Osteocyte (in vitro differentiated cells): Measurements from ENCODE around the gene CCNF. TPM values are rescaled to one million over a fixed set of nuclear protein-coding genes. Genes with fewer than 3 reads are reported as not detected.

ENCODE experiments used
- DNase-seq: peaks from one replicate; pipeline ENCODE4 v3.0.0; 2021; ENCODE audit warnings: mixed read lengths; ENCODE audit not compliant: unreplicated experiment; ENCODE audit errors: extremely low spot score
- H3K27ac Mint-ChIP-seq: one replicate; pipeline ENCODE4 v1.8.0; 2021; ENCODE audit warnings: mild to moderate bottlenecking, mixed read lengths; ENCODE audit not compliant: unreplicated experiment
- H3K27me3 Mint-ChIP-seq: one replicate; pipeline ENCODE4 v1.8.0; 2021; ENCODE audit warnings: mixed read lengths; ENCODE audit not compliant: unreplicated experiment
- H3K36me3 Mint-ChIP-seq: one replicate; pipeline ENCODE4 v1.8.0; 2021; ENCODE audit warnings: mixed read lengths; ENCODE audit not compliant: unreplicated experiment
- H3K4me1 Mint-ChIP-seq: one replicate; pipeline ENCODE4 v1.8.0; 2021; ENCODE audit warnings: mixed read lengths; ENCODE audit not compliant: unreplicated experiment
- H3K4me3 Mint-ChIP-seq: one replicate; pipeline ENCODE4 v1.8.0; 2021; ENCODE audit warnings: mild to moderate bottlenecking, moderate library complexity, mixed read lengths; ENCODE audit not compliant: unreplicated experiment
- H3K9me3 Mint-ChIP-seq: one replicate; pipeline ENCODE4 v1.8.0; 2021; ENCODE audit warnings: mixed read lengths; ENCODE audit not compliant: unreplicated experiment
- total RNA-seq: library from RNA; stranded (reverse); gene quantifications from 2 replicates; pipeline ENCODE4 v1.2.1, GENCODE V29; 2021
- TF ChIP-seq, protein P1 (sequence below): fragments of 200-600 bp; sonication (generic); IDR thresholded peaks from 2 replicates; pipeline ENCODE4 v1.5.0; 2021; ENCODE audit warnings: antibody characterized with exemption, mild to moderate bottlenecking, moderate library complexity

CCNF gene
- total RNA-seq, 1 donor from 2014 or later: 10.0 TPM

DNA sequence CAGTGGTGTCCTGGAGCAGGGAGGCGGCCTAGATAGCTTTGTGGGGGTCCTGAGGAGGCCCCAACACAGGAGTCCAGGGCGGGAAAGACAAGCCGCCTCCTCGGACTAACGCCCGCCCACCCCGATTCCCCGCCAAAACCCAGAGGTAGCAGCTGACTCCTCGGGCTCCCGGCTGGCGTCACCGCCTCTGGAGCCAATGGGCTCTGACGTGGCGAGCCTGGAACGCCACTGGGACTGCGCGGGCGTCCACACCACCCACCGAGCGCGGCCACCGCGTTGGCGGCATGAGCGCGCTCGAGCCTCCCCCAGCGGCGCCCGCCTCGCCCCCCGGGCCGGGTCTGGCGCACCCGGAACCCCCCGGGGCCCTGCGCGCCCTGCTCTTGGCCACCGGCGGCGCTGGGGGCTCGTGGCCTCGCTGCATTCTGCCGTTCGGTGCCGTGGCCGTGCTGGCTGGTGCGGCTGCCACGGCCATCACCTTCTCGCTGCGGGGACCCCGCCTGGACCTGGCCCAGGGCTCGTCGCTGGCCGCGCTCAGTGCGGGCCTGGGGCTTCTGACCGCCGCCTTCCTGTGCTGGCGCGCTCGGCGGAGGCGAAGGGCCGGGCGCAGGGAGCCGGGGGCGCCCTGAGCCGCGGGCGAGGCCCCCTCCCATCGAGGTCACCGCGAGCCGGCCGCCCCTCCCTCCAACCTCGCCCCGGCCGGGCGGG lies 38.4 kb downstream of the CCNF start:
- Mint-ChIP-seq H3K27me3 (no peaks in the 10 kb centered on the region), H3K4me3 (peak overlapping the region; percentile 70), H3K4me1 (peaks cover 28% of the 10 kb centered on the region), H3K27ac (no peak overlapping the region), H3K9me3 (no peaks in the 10 kb centered on the region), H3K36me3 (no peaks in the 10 kb centered on the region)
- DNase-seq: no peak
- TF ChIP-seq, protein P1, sequence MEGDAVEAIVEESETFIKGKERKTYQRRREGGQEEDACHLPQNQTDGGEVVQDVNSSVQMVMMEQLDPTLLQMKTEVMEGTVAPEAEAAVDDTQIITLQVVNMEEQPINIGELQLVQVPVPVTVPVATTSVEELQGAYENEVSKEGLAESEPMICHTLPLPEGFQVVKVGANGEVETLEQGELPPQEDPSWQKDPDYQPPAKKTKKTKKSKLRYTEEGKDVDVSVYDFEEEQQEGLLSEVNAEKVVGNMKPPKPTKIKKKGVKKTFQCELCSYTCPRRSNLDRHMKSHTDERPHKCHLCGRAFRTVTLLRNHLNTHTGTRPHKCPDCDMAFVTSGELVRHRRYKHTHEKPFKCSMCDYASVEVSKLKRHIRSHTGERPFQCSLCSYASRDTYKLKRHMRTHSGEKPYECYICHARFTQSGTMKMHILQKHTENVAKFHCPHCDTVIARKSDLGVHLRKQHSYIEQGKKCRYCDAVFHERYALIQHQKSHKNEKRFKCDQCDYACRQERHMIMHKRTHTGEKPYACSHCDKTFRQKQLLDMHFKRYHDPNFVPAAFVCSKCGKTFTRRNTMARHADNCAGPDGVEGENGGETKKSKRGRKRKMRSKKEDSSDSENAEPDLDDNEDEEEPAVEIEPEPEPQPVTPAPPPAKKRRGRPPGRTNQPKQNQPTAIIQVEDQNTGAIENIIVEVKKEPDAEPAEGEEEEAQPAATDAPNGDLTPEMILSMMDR: peak; percentile 29

DNA sequence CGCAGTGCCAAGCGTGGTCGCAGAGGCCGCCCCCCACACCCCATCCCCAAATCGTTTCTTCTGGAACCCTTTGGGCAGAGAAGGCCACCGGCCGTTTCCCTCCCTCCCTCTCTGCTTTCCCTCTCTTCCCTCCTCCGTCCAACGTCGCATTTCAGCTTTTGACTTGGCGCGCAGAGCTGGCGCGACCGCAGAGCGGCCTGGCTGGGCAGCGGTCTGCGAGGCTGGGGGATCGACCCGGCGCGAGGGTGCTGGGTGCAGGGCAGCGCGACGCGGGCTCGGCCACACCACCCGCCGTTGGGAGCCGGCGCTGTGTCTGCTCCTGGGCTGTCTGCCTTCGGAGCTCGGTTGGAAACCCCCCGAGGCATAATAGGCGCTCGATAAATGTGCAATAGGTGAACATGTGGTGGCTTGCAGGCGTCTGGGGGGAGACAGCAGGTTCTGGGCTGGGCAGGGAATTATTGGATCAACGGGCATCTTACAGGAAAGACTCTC lies 39.0 kb downstream of the CCNF start:
- Mint-ChIP-seq H3K27me3 (no peaks in the 10 kb centered on the region), H3K36me3 (no peaks in the 10 kb centered on the region), H3K4me1 (peaks cover 32% of the 10 kb centered on the region), H3K4me3 (peak overlapping the region; percentile 70), H3K27ac (no peak overlapping the region), H3K9me3 (no peaks in the 10 kb centered on the region)
- TF ChIP-seq, protein P1: no peak
- DNase-seq: no peak

DNA sequence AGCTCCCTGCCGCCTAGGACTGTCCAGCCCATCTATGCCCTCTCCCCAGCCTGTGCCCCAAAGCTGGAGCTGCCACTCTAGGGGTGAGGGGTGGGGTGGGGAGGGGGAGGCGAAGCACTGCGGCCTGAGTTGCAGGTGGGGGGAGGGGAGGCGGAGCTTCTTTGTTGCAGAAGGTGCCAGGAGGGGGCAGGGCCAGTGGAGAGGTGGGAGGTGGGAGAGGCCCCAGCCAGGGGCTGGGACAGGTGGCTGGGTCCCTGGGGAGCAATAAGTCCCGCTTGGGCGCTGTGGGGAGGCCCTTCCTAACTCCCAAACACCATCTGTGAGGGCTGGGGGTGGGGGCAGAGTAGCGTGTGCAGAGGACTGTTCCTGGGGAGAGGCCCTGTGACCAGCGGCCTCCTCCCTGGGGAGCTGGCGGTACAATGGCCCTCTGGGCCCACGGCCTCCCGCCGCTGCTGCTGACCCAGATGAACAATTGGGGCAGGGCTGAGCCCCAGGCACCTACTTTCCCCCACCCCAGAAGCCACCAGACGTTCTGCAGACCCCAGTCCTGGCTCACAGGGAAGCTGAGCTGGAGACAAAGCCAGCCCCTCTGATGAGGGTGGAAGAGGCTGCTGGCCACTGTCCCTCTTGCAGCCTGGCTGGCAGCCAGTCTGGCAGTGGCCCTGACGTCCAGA lies 39.6 kb downstream of the CCNF start:
- Mint-ChIP-seq H3K4me3 (peak overlapping the region; percentile 70), H3K4me1 (peaks cover 34% of the 10 kb centered on the region), H3K9me3 (no peaks in the 10 kb centered on the region), H3K36me3 (no peaks in the 10 kb centered on the region), H3K27ac (no peak overlapping the region), H3K27me3 (no peaks in the 10 kb centered on the region)
- no peak for DNase-seq
- TF ChIP-seq, protein P1: no peak

DNA sequence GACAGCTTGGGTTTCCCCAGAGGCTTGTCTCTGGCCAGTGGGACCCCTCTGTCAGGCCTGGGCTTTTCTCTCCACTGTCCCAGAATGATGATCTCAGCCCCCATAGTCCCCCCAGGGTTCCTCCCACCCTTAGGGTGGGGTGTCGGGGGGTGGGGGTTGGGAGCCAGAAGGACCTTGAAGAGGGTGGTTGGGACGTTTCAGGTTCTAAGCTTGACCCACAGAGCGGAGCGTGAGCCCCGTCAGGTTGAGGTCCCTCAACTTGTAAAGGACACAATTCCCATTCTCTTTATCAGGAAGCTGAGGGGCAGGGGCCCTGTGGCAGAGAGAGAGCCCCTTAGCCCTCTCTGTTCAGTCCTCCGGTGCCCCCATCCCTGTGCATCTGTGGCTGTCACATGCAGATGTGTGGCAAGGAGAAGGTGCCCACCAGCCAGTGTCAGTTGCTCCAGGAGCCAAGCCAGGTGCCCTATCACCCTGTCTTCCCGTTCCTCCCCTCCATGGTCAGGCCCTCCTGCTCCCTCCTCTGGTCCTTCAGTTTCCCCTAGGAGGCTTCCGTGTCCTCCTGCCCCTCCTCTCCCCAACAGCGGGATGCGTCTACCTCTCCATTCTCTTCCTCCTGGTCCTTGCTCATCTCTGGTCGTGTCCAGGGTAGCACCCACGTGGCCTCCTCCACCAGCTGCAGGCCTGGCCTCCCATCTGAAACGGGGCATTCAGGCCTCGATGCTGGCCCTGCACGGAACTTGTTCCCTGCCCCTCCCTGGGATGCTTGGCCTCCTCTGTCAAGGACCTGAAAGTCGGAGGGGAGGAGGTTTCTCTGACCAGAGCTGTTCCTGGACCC lies 40.4 kb downstream of the CCNF start:
- no peaks in the 10 kb centered on the region for H3K36me3 Mint-ChIP-seq
- no peaks in the 10 kb centered on the region for H3K27me3 Mint-ChIP-seq
- peaks cover 34% of the 10 kb centered on the region for H3K4me1 Mint-ChIP-seq
- peak overlapping the region; percentile 48 for H3K27ac Mint-ChIP-seq
- H3K4me3 Mint-ChIP-seq: peak overlapping the region; percentile 40
- DNase-seq: no peak
- no peaks in the 10 kb centered on the region for H3K9me3 Mint-ChIP-seq
- TF ChIP-seq, protein P1: no peak
